ENCODE data around the gene DICER1. TPM values are rescaled to one million over a fixed set of nuclear protein-coding genes. Genes with fewer than 3 reads are reported as not detected.

DICER1 gene
- total RNA-seq, 4 donors from 2014 or later: 64.3 to 125 (median 78.0) TPM

GRCh38 chr14:95110178-95110577 is 47.2 kb downstream of the DICER1 start:
- H3K4me3 ChIP-seq: no peak overlapping the region
- H3K9me3 ChIP-seq: no peaks in the 10 kb centered on the region
- TF ChIP-seq POLR2A (IDR thresholded peaks at IDR 0.05): no peak
- TF ChIP-seq CTCF (IDR thresholded peaks at IDR 0.05): no peak
- H3K4me1 ChIP-seq: no peaks in the 10 kb centered on the region
- no peaks in the 10 kb centered on the region for H3K27me3 ChIP-seq
- H3K36me3 ChIP-seq: peaks cover 0 to 80% (median 0%) of the 10 kb centered on the region in 3 donors
- DNase-seq: no peak
- H3K27ac ChIP-seq: no peak overlapping the region

- no peak overlapping the region for H3K4me3 ChIP-seq
- no peaks in the 10 kb centered on the region for H3K4me1 ChIP-seq
- H3K27ac ChIP-seq: no peak overlapping the region
- no peaks in the 10 kb centered on the region for H3K27me3 ChIP-seq
- no peaks in the 10 kb centered on the region for H3K9me3 ChIP-seq
- DNase-seq: no peak
- H3K36me3 ChIP-seq: peaks cover 0 to 92% (median 0%) of the 10 kb centered on the region in 3 donors
- TF ChIP-seq CTCF (IDR thresholded peaks at IDR 0.05) (no peak), POLR2A (IDR thresholded peaks at IDR 0.05) (no peak)
Observed at GRCh38 chr14:95107711-95108110, 49.6 kb downstream of the DICER1 start.

- no peak for DNase-seq
- no peak overlapping the region for H3K4me3 ChIP-seq
- no peaks in the 10 kb centered on the region for H3K27me3 ChIP-seq
- no peak overlapping the region for H3K27ac ChIP-seq
- H3K36me3 ChIP-seq: peaks cover 0 to 97% (median 0%) of the 10 kb centered on the region in 3 donors
- no peaks in the 10 kb centered on the region for H3K9me3 ChIP-seq
- H3K4me1 ChIP-seq: no peaks in the 10 kb centered on the region
- TF ChIP-seq CTCF (IDR thresholded peaks at IDR 0.05) (no peak), POLR2A (IDR thresholded peaks at IDR 0.05) (no peak)
Observed at GRCh38 chr14:95106971-95107370, 50.4 kb downstream of the DICER1 start.

GRCh38 chr14:95104911-95105310 is 52.4 kb downstream of the DICER1 start:
- no peaks in the 10 kb centered on the region for H3K27me3 ChIP-seq
- TF ChIP-seq POLR2A (IDR thresholded peaks at IDR 0.05): no peak
- TF ChIP-seq CTCF (IDR thresholded peaks at IDR 0.05): no peak
- H3K4me3 ChIP-seq: no peak overlapping the region
- H3K9me3 ChIP-seq: no peaks in the 10 kb centered on the region
- no peaks in the 10 kb centered on the region for H3K4me1 ChIP-seq
- no peak for DNase-seq
- peaks cover 0 to 91% (median 0%) of the 10 kb centered on the region in 3 donors for H3K36me3 ChIP-seq
- no peak overlapping the region for H3K27ac ChIP-seq

GRCh38 chr14:95102680-95103044 is 54.7 kb downstream of the DICER1 start:
- TF ChIP-seq POLR2A (IDR thresholded peaks at IDR 0.05): no peak
- TF ChIP-seq CTCF (IDR thresholded peaks at IDR 0.05): no peak
- H3K36me3 ChIP-seq: peaks cover 0 to 68% (median 0%) of the 10 kb centered on the region in 3 donors
- no peak overlapping the region for H3K27ac ChIP-seq
- H3K4me3 ChIP-seq: no peak overlapping the region
- H3K4me1 ChIP-seq: peaks cover 0 to 4% (median 0%) of the 10 kb centered on the region in 4 donors
- no peaks in the 10 kb centered on the region for H3K9me3 ChIP-seq
- no peak for DNase-seq
- no peaks in the 10 kb centered on the region for H3K27me3 ChIP-seq

All from Peyer's patch (tissue), 4 donors.